MM.1S (cell line): ENCODE results near the gene MEGF8.

ENCODE experiments used
- DNase-seq: peaks from one replicate; pipeline ENCODE4 v3.0.0-alpha.2; 2015
- H2AFZ ChIP-seq: fragments of 300-600 bp; sonication (generic); 2 replicates; pipeline ENCODE4 v1.6.0; 2016; ENCODE audit warnings: antibody characterized with exemption, low read length
- H3F3A ChIP-seq: fragments of 300-600 bp; sonication (generic); 2 replicates; pipeline ENCODE4 v1.6.1; 2016; ENCODE audit warnings: mild to moderate bottlenecking, antibody characterized with exemption, low read length, moderate library complexity, mixed read lengths; ENCODE audit not compliant: insufficient read depth
- H3K27ac ChIP-seq: fragments of 300-600 bp; sonication (generic); 2 replicates; pipeline ENCODE4 v1.5.1; 2016; ENCODE audit warnings: mild to moderate bottlenecking, low read length
- H3K27me3 ChIP-seq: fragments of 300-600 bp; sonication (generic); replicated peaks from 2 replicates; pipeline ENCODE4 v1.6.0; 2016; ENCODE audit warnings: low read length; ENCODE audit not compliant: insufficient read depth
- H3K36me3 ChIP-seq: fragments of 300-600 bp; sonication (generic); replicated peaks from 2 replicates; pipeline ENCODE4 v1.6.1; 2016; ENCODE audit warnings: mild to moderate bottlenecking, low read length, mixed read lengths; ENCODE audit not compliant: insufficient read depth
- H3K4me1 ChIP-seq: fragments of 300-600 bp; sonication (generic); 2 replicates; pipeline ENCODE4 v1.6.1; 2016; ENCODE audit warnings: low read length, mixed read lengths
- H3K4me2 ChIP-seq: fragments of 300-600 bp; sonication (generic); 2 replicates; pipeline ENCODE4 v1.6.0; 2016; ENCODE audit warnings: low read depth, low read length
- H3K4me3 ChIP-seq: fragments of 300-600 bp; sonication (generic); 2 replicates; pipeline ENCODE4 v1.5.1; 2016; ENCODE audit warnings: low read length, mixed read lengths
- H3K79me2 ChIP-seq: fragments of 300-600 bp; sonication (generic); 2 replicates; pipeline ENCODE4 v1.6.1; 2016; ENCODE audit warnings: mixed run types, low read length, mixed read lengths
- H3K9ac ChIP-seq: fragments of 300-600 bp; sonication (generic); 2 replicates; pipeline ENCODE4 v1.6.1; 2016; ENCODE audit warnings: low read length, mixed read lengths
- H3K9me2 ChIP-seq: fragments of 300-600 bp; sonication (generic); replicated peaks from 2 replicates; pipeline ENCODE4 v1.6.1; 2016; ENCODE audit warnings: mild to moderate bottlenecking, low read length, mixed read lengths; ENCODE audit not compliant: insufficient read depth
- H3K9me3 ChIP-seq: fragments of 300-600 bp; sonication (generic); replicated peaks from 2 replicates; pipeline ENCODE4 v1.6.1; 2016; ENCODE audit warnings: mild to moderate bottlenecking, low read length, mixed read lengths; ENCODE audit not compliant: insufficient read depth
- H4K20me1 ChIP-seq: fragments of 300-600 bp; sonication (generic); 2 replicates; pipeline ENCODE4 v1.6.1; 2016; ENCODE audit warnings: mild to moderate bottlenecking, low read length, moderate library complexity, mixed read lengths; ENCODE audit not compliant: insufficient read depth
- CTCF ChIP-seq: fragments of 300-600 bp; sonication (generic); IDR thresholded peaks from 2 replicates; pipeline ENCODE4 v1.5.1; 2016; ENCODE audit warnings: antibody characterized with exemption, low read length, mixed read lengths
- EZH2 ChIP-seq: fragments of 300-600 bp; sonication (generic); optimal IDR thresholded peaks from 2 replicates; pipeline ENCODE3; 2017; ENCODE audit warnings: low read depth, mild to moderate bottlenecking, antibody characterized with exemption, low read length, mixed read lengths
- EZH2phosphoT487 ChIP-seq: fragments of 300-600 bp; sonication (generic); IDR thresholded peaks from 2 replicates; pipeline ENCODE4 v1.6.1; 2018; ENCODE audit warnings: antibody characterized with exemption, low read length

Gene MEGF8

DNA sequence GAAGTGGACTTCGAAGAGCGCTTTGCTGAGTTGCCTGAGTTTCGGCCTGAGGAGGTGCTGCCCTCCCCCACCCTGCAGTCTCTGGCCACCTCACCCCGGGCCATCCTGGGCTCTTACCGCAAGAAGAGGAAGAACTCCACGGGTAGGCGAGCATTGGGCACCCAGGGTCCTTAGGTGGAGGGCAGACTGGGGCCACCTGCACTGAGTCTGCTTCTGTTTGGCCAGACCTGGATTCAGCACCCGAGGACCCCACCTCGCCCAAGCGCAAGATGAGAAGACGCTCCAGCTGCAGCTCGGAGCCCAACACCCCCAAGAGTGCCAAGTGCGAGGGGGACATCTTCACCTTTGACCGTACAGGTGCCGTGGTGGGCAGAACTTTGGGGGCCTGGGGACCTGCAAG is 31.5 kb upstream of the MEGF8 start:
- H3K27ac ChIP-seq: no peak overlapping the region
- no peaks in the 10 kb centered on the region for H3K79me2 ChIP-seq
- H3F3A ChIP-seq: no peaks in the 10 kb centered on the region
- no peak overlapping the region for H3K9ac ChIP-seq
- no peak overlapping the region for H3K4me2 ChIP-seq
- no peak overlapping the region for H2AFZ ChIP-seq
- H3K4me1 ChIP-seq: no peaks in the 10 kb centered on the region
- no peaks in the 10 kb centered on the region for H3K9me3 ChIP-seq
- no peaks in the 10 kb centered on the region for H3K36me3 ChIP-seq
- no peaks in the 10 kb centered on the region for H3K27me3 ChIP-seq
- no peak for DNase-seq
- H3K4me3 ChIP-seq: no peak overlapping the region
- TF ChIP-seq EZH2 (no peak), CTCF (no peak)
- H4K20me1 ChIP-seq: no peaks in the 10 kb centered on the region
- H3K9me2 ChIP-seq: no peaks in the 10 kb centered on the region

DNA sequence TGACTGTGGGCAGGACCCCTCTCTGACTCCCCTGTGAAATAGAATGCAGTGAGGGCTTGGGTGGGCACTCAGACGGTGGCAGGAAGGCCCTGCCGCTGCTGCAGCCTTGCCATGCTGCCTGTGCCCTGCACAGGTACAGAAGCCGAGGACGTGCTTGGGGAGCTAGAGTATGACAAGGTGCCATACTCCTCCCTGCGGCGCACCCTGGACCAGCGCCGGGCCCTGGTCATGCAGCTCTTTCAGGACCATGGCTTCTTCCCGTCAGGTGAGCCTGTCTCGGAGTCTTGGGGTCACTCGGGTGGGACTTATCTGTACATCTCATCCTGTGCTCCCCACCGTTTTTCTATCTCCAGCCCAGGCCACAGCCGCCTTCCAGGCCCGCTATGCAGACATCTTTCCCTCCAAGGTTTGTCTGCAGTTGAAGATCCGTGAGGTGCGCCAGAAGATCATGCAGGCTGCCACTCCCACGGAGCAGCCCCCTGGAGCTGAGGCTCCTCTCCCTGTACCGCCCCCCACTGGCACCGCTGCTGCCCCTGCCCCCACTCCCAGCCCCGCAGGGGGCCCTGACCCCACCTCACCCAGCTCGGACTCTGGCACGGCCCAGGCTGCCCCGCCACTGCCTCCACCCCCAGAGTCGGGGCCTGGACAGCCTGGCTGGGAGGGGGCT is 30.8 kb upstream of the MEGF8 start:
- Histone ChIP-seq H3K36me3 (no peaks in the 10 kb centered on the region), H2AFZ (no peak overlapping the region), H3K9me3 (no peaks in the 10 kb centered on the region), H3K4me2 (no peak overlapping the region), H3K4me3 (no peak overlapping the region), H3F3A (no peaks in the 10 kb centered on the region), H3K4me1 (no peaks in the 10 kb centered on the region), H3K9me2 (no peaks in the 10 kb centered on the region), H3K79me2 (no peaks in the 10 kb centered on the region), H3K9ac (no peak overlapping the region), H3K27ac (no peak overlapping the region), H3K27me3 (no peaks in the 10 kb centered on the region), H4K20me1 (no peaks in the 10 kb centered on the region)
- no peak for DNase-seq
- TF ChIP-seq EZH2 (no peak), CTCF (no peak), EZH2phosphoT487 (no peak)

DNA sequence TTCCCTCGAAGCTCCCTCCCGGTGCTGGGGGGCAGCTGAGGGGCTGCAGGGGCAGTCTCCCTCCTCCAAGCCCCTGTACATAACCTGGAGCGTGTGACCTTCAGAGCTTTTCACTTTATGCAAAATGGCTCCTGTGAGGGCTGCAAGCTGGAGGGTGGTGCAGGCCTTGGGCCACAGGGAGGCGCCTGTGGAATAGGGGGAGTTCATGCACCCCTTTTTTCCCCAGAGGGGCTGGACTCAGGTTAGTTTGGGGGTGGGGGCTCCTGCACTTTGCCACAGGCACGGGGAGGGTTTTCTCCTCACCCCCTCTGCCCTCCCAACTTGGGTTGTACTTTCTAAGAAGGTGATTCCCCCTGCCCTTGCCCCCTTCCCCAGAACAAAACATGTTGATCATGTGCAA is 30.1 kb upstream of the MEGF8 start:
- Histone ChIP-seq H3K27me3 (no peaks in the 10 kb centered on the region), H3K79me2 (no peaks in the 10 kb centered on the region), H3K36me3 (no peaks in the 10 kb centered on the region), H2AFZ (no peak overlapping the region), H3K4me3 (no peak overlapping the region), H4K20me1 (no peaks in the 10 kb centered on the region), H3K9ac (no peak overlapping the region), H3F3A (no peaks in the 10 kb centered on the region), H3K9me3 (no peaks in the 10 kb centered on the region), H3K27ac (no peak overlapping the region), H3K9me2 (no peaks in the 10 kb centered on the region), H3K4me2 (no peak overlapping the region), H3K4me1 (no peaks in the 10 kb centered on the region)
- TF ChIP-seq EZH2phosphoT487 (no peak), CTCF (no peak)
- no peak for DNase-seq
